ENCODE measurements around the gene ELP5.
A peak's percentile ranks its signal among the peaks of the same experiment; 100 is the strongest.

ELP5 gene

DNA sequence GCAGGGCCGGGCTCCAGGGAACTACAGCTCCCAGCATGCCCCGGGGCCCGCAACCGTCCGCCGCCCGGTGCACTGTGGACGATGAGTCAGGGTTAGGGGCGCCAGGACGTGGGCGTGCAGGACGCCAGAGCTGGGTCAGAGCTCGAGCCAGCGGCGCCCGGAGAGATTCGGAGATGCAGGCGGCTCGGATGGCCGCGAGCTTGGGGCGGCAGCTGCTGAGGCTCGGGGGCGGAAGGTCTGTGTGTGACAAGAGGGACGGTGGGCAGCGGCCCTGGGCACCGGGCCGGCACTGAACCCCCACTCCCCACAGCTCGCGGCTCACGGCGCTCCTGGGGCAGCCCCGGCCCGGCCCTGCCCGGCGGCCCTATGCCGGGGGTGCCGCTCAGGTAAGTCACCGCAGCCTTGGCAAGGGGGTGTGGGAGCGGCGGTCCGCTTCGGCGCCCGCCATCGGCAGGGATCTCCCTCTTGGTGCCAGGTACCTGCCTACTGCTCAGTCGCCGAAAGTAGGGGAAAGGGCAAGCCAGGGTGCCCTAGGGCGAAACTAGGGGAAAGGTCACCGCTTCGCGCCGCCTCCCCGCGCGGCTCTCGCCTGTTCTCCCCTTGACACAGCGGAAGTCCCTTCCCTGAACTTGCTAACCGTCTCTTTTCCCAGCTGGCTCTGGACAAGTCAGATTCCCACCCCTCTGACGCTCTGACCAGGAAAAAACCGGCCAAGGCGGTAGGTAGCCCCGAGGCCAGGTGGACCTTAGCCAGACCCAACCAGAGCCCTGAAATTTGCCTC is 32.0 kb upstream of the ELP5 start, which contains the start of the genes ACADVL and DLG4:
TSS of gene ACADVL (plus strand) at position 127 of the 781 bp plus-strand sequence. CDS start at position 174, 47 bp downstream.
TSS of gene DLG4 (minus strand) at position 25 of the 781 bp plus-strand sequence.
- Histone ChIP-seq H3K4me2 (ENCODE audit: low read length) (peak within 1 kb of the TSS; percentile 82), H4K20me1 (ENCODE audit: control insufficient read depth, insufficient read depth, low read depth, low read length) (peaks cover 5% of the 10 kb centered on the region; the same call in 1 of the 2 replicates), H3K9me2 (replicated peaks; ENCODE audit: control insufficient read depth, low read length) (no peaks in the 10 kb centered on the region), H3K36me3 (ENCODE audit: control insufficient read depth, low read length) (peaks cover 42% of the 10 kb centered on the region), H3K4me1 (ENCODE audit: control insufficient read depth, low read length) (peaks cover 56% of the 10 kb centered on the region), H3F3A (ENCODE audit: control insufficient read depth, insufficient read depth) (peaks cover 17% of the 10 kb centered on the region), H3K27ac (ENCODE audit: low read depth, low read length) (peak within 1 kb of the TSS; percentile 43), H3K27me3 (ENCODE audit: control insufficient read depth, low read length) (no peaks in the 10 kb centered on the region), H3K4me3 (ENCODE audit: low read length) (peak within 1 kb of the TSS; percentile 73), H3K79me2 (ENCODE audit: control insufficient read depth, low read length) (peaks cover 26% of the 10 kb centered on the region), H3K9me3 (ENCODE audit: control insufficient read depth, insufficient read depth, low read length) (no peaks in the 10 kb centered on the region)
- TF ChIP-seq EZH2phosphoT487 (IDR thresholded peaks at IDR 0.05; ENCODE audit: borderline replicate concordance, low read length) = no peak
- TF ChIP-seq, protein P1, sequence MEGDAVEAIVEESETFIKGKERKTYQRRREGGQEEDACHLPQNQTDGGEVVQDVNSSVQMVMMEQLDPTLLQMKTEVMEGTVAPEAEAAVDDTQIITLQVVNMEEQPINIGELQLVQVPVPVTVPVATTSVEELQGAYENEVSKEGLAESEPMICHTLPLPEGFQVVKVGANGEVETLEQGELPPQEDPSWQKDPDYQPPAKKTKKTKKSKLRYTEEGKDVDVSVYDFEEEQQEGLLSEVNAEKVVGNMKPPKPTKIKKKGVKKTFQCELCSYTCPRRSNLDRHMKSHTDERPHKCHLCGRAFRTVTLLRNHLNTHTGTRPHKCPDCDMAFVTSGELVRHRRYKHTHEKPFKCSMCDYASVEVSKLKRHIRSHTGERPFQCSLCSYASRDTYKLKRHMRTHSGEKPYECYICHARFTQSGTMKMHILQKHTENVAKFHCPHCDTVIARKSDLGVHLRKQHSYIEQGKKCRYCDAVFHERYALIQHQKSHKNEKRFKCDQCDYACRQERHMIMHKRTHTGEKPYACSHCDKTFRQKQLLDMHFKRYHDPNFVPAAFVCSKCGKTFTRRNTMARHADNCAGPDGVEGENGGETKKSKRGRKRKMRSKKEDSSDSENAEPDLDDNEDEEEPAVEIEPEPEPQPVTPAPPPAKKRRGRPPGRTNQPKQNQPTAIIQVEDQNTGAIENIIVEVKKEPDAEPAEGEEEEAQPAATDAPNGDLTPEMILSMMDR (IDR thresholded peaks at IDR 0.05; ENCODE audit: low read depth, low read length, poor library complexity, severe bottlenecking) = no peak

GRCh38 chr17:7220593-7221277 is 31.3 kb upstream of the ELP5 start:
- peaks cover 17% of the 10 kb centered on the region for H3F3A ChIP-seq (ENCODE audit: control insufficient read depth, insufficient read depth)
- H3K9me3 ChIP-seq (ENCODE audit: control insufficient read depth, insufficient read depth, low read length) = no peaks in the 10 kb centered on the region
- peaks cover 23% of the 10 kb centered on the region for H3K79me2 ChIP-seq (ENCODE audit: control insufficient read depth, low read length)
- H4K20me1 ChIP-seq (ENCODE audit: control insufficient read depth, insufficient read depth, low read depth, low read length) = peaks cover 5% of the 10 kb centered on the region; the same call in 1 of the 2 replicates
- no peaks in the 10 kb centered on the region for H3K9me2 ChIP-seq (replicated peaks; ENCODE audit: control insufficient read depth, low read length)
- no peaks in the 10 kb centered on the region for H3K27me3 ChIP-seq (ENCODE audit: control insufficient read depth, low read length)
- TF ChIP-seq, protein P1 (IDR thresholded peaks at IDR 0.05; ENCODE audit: low read depth, low read length, poor library complexity, severe bottlenecking) = peak; percentile 58
- TF ChIP-seq EZH2phosphoT487 (IDR thresholded peaks at IDR 0.05; ENCODE audit: borderline replicate concordance, low read length) = no peak
- peak overlapping the region; percentile 82 for H3K4me2 ChIP-seq (ENCODE audit: low read length)
- peaks cover 48% of the 10 kb centered on the region for H3K36me3 ChIP-seq (ENCODE audit: control insufficient read depth, low read length)
- H3K4me1 ChIP-seq (ENCODE audit: control insufficient read depth, low read length) = peaks cover 50% of the 10 kb centered on the region
- peak overlapping the region; percentile 73 for H3K4me3 ChIP-seq (ENCODE audit: low read length)
- H3K27ac ChIP-seq (ENCODE audit: low read depth, low read length) = peak overlapping the region; percentile 43

GRCh38 chr17:7221278-7222092 is 30.5 kb upstream of the ELP5 start:
- Histone ChIP-seq H3K9me2 (replicated peaks; ENCODE audit: control insufficient read depth, low read length) (no peaks in the 10 kb centered on the region), H4K20me1 (ENCODE audit: control insufficient read depth, insufficient read depth, low read depth, low read length) (peaks cover 5% of the 10 kb centered on the region; the same call in 1 of the 2 replicates), H3K4me2 (ENCODE audit: low read length) (peak overlapping the region; percentile 82; the same call in 1 of the 2 replicates), H3K79me2 (ENCODE audit: control insufficient read depth, low read length) (peaks cover 16% of the 10 kb centered on the region), H3K4me3 (ENCODE audit: low read length) (no peak overlapping the region), H3K27ac (ENCODE audit: low read depth, low read length) (no peak overlapping the region; the same call in 1 of the 2 replicates), H3K27me3 (ENCODE audit: control insufficient read depth, low read length) (no peaks in the 10 kb centered on the region), H3K9me3 (ENCODE audit: control insufficient read depth, insufficient read depth, low read length) (no peaks in the 10 kb centered on the region), H3K36me3 (ENCODE audit: control insufficient read depth, low read length) (peaks cover 55% of the 10 kb centered on the region), H3F3A (ENCODE audit: control insufficient read depth, insufficient read depth) (peaks cover 17% of the 10 kb centered on the region), H3K4me1 (ENCODE audit: control insufficient read depth, low read length) (peaks cover 42% of the 10 kb centered on the region)
- TF ChIP-seq, protein P1 (IDR thresholded peaks at IDR 0.05; ENCODE audit: low read depth, low read length, poor library complexity, severe bottlenecking) = no peak
- TF ChIP-seq EZH2phosphoT487 (IDR thresholded peaks at IDR 0.05; ENCODE audit: borderline replicate concordance, low read length) = no peak

Measured in DOHH2 (cell line).